Fibroblast of skin of abdomen (primary cell): ENCODE data around the gene MZT2B.
"Not testable (repeated sequence)": the region's sequence is repeated elsewhere in the genome, so short reads cannot be mapped to it uniquely, and the experiment has no call there.

Source experiments
- DNase-seq: peaks from one replicate; pipeline ENCODE4 v3.0.0-alpha.2; 2013

Gene MZT2B

DNA sequence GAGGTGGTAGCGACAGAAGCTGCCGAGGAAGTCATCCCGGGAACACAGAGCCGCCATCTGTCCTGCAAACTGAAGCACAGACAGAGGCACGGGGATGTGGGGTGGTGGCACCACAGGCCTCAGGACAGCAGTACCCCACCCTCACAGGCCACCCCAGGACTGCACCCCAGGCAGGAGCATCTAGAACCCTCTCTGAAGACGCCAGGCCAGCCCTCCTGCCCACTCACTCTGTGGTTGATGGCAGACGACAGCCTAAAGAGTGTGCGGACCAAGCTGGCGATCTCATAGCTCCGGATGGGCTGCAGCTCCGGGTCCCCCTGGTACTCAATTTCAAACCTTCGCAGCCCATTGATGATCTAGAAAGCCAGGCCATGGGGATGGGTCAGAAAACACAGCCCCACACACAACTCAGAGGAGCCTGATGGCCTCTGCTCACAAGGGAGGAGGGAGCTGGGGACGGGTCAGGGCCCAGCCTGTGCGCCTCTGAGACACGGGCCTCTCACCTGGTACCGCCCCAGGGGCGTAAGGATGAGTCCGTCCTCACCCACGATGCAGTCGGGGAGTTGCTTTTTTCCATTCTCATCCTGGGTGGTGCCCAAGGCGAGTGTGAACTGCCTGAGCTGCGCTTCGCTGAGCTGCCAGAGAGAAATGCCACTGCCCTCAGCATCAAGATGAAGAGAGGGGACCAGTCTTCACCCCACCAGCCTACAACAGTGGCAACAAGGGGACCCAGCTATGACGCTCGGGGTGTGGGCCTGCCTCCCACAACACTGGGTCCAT lies 29.1 kb upstream of the MZT2B start:
- DNase-seq, result no peak

DNA sequence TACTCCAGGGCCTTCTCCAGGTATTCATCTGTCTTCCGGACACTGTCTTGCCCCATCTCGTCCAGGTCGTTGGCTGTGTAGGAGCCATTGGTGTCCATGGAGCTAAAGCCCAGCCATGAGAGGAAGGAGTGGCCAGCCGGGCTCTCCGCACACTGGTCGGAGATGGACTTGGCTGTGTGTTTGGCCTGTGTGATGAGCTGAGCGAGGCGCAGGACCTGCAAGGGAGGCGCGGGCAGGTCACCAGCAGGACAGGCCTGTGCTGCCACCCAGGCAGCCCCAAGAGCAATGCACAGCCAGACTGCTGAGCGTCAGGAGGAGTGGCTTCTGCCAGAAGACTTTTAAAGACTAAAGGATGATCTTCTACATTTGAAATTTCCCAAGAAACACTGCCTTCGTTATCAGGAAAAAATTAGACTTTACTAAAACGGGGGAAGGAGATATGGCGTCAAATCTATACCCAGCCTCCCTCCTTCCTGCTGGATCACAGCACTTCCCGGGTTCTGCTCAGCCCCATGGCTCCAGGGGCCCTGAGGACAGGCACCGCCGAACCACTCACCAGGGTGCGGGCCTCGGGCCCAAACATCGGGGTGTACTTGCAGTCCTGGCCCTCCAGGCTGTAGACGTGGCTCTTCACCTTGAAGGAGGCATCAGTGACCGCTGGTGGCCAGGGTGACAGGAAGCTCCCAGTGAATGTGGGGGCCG lies 28.2 kb upstream of the MZT2B start:
- DNase-seq, result not testable (repeated sequence)

DNA sequence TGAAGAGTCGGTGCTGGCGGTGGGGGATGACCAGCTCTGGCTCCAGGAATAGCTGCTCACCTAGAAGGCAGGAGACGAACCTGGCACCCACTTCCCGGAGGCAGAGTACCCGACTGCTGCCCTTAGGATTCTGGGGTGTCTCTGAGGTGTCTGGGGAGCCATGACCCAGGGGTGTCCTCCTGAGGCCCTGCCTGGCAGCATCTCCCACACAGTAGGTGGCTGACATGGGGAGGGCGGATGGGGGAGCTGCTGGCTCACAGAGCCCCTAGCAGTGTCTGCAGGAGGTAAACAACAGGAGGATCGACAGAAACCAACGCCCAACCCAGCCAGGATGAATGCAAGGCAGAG lies 27.7 kb upstream of the MZT2B start:
- DNase-seq, result not testable (repeated sequence)

DNA sequence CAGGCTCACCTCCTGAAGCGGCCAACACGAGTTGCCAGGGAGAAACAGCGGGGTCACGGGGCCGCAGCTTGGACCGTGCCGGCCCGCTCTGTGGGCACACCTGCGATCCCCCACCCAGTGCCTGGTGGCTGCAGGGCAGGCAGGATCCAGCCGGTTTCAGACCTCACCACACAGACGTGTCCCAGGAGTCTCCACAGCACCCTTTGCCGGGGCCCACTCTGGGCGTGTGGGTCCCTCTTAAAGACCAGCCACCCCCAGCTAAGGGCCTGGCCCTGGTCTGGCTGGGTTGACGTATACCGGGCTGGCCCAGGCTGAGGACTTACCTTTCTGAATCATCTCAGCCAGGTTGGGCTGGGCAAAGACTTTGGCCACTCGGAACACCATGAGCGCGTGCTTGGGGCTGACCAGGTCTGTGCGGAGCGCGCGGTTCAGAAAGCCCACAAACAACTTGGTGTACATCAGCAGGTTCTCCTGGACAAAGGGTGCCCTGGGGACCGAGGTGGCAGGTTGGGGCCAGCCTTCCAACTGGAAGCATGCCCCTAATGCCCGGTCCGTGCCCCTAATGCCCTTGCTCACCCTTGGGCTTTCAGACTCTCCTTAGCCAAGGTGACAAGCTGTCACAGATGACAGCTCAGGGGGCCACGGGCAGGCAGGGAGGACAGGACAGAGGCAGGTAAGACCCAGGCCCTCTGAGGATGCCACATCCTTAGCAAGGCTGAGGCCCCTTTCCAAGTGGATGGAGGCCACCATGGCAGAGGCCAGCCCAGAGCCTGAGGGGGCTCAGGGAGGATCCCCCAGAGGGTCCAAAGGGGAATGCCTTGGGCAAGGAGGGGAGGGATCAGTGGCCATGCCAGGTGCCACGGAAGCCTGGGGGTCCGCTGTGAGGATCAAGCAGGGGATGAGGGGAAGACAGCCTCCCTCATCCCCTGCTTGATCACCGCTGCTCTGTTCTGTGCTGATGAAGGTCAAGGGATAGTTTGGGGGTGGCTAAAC lies 27.0 kb upstream of the MZT2B start:
- no peak for DNase-seq

DNA sequence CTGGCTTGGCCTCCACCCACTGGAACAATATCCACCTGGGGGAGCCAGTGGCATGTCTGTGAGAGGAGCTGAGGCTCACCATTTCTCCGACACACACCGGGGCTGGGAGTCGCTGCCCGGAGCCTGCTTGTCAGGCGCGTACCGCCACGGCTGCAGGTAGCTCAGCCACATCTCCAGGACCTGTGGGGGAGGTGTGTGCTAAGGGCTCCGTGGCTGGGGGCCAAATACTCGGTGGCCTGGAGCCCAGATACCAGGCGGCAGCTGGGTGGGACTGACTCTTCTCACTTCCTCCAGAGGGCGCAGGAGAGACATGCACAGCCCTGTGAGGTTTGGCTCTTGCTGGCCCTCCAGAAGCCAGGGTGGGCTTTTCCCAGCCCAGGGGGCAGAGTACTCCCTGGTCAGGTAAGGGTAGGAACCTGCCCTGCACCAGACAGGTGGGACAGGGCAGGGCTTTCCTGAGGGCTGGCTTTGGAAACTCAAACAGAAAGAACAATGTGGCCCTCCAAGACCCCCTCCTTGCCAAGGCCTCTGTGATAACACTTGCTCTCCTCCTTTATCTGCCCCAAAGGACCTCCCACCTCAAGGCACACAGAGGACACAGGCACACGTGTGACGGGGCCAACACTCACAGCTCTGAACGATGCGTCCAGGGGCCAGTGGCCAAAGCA lies 26.0 kb upstream of the MZT2B start:
- peak; percentile 39 for DNase-seq

DNA sequence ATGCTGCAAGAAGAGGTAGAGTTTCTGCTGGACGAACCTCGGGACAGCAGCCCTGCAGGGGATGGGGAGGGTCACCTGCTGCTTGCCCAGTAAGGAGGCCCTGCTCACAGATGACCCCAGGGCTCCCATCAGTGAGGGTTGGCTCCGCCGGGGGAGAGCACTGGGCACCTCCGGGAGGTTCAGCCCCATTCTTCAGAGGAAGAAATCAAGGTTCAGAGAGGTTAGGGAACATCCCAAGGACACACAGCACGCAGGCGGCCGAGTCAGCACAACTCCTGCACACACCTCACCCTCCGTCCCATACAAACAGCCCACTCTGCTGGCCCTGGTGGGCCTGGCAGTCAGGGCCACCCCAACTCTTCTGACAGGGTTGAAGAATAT lies 25.4 kb upstream of the MZT2B start:
- no peak for DNase-seq

DNA sequence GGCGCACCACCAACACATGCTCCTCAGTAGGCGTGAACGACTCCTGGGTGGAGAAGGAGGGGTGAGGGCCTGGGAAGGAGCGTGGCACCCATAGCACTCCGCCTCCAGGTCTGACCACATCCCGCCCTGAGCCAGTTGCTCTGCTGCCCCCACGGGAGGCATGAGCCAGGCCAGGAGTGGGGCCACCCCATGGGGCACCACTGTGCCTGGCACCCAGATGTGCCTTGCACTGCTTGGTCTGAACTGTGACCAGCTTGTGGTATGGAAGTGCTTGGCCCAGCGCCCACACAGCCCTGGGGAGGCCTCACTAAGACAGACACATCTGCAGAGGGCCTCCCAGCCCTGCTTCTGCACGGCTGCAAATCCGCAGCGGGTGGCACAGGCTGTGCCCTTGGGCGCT lies 24.7 kb upstream of the MZT2B start:
- DNase-seq, result not testable (repeated sequence)

DNA sequence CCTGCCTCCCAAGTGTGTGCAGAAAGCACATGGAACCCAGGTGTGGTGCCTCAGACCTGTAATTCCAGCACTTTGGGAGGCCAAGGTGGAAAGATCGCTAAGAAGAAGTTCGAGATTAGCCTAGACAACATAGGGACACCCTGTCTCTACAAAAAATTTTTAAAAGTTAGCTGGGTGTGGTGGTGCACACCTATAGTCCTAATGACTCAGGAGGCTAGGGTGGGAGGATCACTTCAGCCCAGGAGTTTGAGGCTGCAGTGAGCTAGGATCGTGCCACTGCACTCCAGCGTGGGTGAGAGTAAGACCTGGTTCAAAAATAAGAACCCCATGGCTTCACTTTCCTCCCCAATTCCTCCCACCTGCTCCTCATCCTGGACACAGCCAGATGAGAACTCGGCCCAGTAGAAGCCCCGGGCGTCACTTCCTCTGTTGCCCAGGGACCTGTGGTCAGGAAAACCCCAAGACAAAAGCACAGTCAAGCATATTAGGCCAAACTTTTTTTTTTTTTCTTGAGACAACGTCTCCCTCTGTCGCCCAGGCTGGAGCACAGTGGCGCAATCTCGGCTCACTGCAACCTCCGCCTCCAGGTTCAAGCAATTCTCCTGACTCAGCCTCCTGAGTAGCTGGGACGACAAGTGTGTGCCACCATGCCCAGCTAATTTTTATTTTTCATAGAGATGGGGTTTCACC lies 24.1 kb upstream of the MZT2B start:
- not testable (repeated sequence) for DNase-seq

DNA sequence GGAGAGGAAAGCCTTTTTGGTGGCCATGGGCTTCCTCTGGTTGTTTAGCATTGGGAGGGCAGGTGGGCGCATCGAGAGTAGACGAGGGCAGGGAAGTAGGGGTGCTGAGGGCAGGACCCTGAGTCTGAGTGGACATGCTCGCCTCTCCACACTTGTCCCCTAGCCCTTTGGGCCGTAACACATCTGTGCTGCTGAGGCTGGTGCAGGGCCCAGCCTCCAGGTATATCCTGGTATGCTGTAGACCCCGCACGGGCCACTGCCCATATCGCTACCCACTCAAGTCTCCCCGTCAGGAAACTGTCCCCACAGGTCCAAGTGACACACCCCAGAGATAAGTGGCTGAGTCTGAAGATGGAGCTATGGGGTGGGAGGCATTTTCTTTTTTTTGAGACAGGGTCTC lies 23.4 kb upstream of the MZT2B start:
- no peak for DNase-seq

DNA sequence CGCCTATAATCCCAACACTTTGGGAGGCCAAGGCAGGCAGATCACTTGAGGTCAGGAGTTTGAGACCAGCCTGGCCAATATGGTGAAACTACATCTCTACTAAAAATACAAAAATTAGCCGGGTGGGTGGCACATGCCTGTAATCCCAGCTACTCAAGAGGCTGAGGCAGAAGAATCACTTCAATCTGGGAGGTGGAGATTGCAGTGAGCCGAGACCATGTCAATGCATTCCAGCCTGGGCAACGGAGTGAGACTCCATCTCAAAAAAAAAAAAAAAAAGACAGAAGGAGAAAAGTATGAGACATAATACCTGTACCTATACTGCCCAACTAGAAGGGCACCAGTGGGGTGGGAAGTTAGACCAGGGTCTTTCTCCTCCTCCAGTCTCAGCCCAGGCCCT lies 22.7 kb upstream of the MZT2B start:
- DNase-seq, result not testable (repeated sequence)

DNA sequence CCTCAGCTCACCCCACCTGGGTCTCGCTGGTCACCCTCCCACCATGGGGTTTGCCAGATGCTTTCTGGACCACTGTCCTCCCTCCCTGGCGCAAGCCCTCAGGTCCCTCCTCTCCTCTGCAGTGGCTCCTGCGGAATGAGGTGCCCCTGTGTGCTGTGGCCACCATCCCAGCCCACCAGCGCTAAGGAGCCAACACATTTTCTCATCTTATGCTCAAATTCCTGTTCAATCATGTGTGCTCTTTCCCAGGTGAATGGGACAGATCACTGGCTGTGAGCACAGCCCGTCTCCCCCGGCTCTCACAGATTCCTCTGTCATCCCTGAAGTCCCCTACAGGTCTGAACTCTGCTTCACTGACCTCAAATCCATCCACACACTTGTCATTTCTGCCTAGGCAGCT lies 21.9 kb upstream of the MZT2B start:
- DNase-seq, result no peak

DNA sequence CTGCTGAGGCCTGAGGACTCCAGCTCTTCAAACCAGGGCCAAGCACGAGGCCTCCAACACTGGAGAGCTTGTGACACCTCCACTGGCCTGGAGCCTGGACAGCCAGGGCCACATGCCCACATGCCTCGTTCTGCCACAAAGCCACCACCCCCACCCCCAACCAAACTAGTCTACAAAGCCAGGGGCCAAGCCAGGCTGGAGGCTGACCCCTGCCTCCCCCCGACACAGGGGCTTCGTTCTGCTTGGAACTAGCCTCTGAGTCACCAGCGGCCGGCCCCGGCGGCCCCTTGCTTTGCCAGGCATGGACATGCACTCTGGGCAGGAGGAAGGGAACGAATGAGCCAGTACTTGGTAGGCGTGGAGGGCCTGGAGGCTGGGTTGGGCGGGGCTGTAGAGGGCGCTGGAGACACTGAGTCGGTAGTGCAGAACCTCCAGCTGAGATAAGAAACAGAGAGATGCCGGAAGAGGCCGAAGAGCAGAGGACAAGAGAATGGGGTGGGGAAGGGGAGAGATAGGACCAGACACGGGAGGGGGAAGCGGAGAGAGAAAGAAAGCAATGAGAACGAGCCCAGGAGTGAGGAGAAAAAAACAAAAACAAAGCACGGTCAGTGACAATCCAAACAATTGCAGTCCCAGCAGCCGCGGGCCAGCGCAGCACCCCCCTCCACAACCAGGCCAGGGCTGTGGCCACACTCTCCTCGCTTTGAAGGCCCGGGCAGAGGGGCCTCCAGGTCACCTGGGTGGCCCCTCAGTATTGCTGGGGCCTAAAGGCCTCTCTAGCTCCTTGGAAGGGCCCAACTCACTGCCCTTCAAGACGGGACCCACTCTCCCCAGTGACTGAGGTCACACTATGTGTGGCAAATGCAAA lies 21.0 kb upstream of the MZT2B start:
- not testable (repeated sequence) for DNase-seq

DNA sequence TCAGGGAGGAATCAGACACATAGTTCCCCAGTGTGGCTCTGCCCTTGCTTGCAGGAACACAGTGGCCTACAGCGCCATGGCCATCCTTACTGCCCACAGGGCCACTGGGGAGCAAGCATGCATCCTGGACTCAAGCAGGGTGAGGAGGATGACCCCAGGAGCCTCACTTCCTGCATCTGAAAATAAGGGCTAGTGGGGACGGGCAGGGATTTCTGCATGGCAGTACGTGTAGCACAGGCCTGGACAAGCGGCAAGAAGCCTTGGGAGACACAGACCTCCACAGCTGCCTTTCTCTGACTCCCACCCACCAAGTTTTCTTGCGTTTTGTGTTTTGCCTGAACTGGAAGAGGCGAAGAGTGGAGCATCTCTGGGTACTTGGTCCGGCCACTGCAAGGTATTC lies 19.6 kb upstream of the MZT2B start:
- not testable (repeated sequence) for DNase-seq

DNA sequence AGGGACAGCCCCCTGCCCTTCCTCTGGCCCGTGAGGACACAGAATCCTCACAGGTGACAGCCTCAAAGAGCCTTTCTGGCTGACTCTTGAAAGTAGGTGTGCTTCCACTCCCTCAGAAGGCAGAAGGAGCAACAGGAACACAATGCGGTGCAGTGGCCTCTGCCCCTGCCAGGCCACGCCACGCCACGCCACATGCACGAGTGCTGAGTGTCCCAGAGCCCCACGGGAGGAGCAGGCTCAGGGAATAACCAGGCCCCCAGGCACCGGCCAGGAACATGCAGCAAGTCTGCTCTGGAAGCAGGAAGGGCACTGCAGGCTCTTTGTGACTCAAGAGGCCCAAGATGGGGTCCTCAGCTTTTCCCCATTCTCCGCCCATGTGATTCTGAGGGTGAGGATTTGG lies 19.1 kb upstream of the MZT2B start:
- no peak for DNase-seq

DNA sequence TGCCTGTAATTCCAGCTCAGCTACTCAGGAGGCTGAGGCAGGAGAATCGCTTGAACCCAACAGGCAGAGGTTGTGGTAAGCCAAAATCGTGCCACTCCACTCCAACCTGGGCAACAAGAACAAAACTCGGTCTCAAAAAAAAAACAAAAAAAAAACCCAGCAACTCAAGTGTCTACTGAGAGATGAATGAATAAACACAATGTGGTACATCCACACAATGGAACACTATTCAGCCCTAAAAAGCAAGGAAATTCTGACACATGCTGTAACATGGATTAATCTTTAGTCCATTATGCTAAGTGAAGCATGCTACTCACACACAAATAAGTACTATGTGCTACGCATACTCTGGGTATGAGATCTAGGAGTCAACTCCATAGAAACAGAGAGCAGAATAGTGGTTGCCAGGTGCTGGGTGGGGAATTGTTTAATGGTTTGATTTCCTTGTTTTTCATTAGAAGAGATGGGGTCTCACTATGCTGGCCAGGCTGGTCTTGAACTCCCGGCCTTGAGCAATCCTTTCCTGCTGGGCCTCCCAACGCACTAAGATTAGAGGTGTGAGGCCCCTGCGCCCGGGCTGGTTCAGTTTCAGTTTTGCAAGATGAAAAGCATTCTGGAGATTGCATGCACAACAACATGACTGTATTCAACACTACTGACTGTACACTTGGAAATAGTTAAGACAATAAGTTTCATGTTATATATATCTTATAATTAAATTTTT lies 16.6 kb upstream of the MZT2B start:
- DNase-seq, result no peak

DNA sequence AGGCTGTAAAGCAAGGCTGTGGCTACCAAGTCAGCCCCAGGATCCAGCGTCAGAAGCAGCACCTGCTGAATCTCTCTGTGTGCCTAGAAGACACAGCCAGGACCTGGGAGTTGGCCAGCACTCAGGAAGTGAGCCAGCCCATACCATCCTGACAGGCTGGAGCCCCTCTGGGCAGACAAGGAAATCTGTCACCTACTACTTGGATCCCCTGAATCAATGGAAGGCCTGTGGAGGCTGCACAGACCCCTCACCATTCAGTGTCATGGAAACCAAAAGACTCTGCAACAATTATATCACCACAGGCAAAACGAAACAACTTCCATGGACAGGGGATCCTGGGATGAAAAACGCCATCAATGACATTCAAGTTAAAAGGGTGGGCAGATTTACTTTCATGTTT lies 15.5 kb upstream of the MZT2B start:
- DNase-seq, result not testable (repeated sequence)

DNA sequence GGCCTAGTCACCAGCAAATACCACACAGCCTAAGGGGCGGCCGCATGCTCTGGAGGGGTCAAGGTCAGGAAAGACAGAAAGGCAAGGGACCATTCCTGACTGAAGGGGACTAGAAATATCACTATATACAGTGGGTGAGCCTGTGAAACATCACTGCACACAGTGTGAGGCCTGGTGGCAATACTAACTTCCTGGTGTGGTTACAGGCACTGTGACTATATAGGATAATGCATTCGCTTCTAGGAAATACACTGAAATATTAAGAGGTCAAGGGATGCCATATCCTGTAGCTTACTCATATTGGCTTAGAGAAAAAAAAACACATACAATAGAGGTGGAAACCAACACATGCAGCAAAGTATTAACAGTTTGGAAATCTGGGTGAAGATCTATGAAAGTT lies 12.9 kb upstream of the MZT2B start:
- not testable (repeated sequence) for DNase-seq

DNA sequence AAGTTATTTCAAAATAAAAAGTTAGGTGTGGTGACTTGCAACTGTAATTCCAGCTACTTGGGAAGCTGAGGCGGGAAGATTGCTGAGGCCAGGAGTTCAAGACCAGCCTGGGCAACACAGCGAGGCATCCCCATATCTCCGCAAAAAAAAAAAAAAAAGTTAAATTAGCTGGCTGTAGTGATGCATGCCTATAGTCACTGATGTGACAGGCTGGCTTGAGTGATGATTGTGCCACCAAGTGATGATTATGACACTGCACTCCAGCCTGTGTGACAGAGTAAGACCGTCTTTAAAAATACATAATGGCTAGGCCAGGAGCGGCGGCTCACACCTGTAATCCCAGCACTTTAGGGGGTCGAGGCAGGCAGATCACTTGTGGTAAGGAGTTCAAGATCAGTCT lies 12.2 kb upstream of the MZT2B start:
- no peak for DNase-seq

DNA sequence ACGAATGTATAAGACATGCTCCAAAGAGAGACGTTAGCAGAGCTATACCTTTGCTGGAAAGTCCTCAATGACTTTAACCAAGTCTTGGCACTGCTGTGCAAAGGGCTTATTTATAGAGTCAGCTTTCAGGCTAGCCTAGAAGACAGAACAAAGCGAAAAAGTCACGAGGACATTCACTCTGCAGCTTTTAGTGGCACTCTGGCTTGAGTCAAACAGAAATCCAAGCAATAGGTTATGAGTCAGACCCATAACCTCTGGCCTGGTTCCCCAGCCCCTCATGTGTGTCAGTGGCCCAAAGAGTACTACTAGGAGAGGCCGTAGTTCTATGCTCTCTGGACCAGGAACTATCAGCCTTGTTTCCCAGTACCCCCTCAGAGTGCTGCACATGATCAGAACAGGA lies 7.2 kb upstream of the MZT2B start:
- not testable (repeated sequence) for DNase-seq
